Keratinocyte (primary cell): ENCODE measurements around the gene ZHX3. TPM values are rescaled to one million over a fixed set of nuclear protein-coding genes. Genes with fewer than 3 reads are reported as not detected.

Experiments
- DNase-seq: peaks from one replicate; pipeline ENCODE4 v3.0.0-alpha.2; 2011; ENCODE audit warnings: low read depth, missing footprints, low spot score
- FAIRE-seq: peaks from 2 replicates; lab custom pipeline; 2011; peaks lifted over from hg19 to GRCh38; lab: Jason Lieb, UNC
- H2AFZ ChIP-seq: 2 replicates; pipeline ENCODE4 v1.6.0; 2012; ENCODE audit warnings: low read length, control low read depth, inconsistent platforms; ENCODE audit not compliant: control insufficient read depth
- H3K27ac ChIP-seq: 2 replicates; pipeline ENCODE4 v1.5.1; 2011; ENCODE audit warnings: low read length; ENCODE audit not compliant: control insufficient read depth, insufficient read depth
- H3K27me3 ChIP-seq: 3 replicates; pipeline ENCODE4 v1.6.0; 2011; ENCODE audit warnings: low read length; ENCODE audit not compliant: control insufficient read depth, insufficient read depth; ENCODE audit errors: extremely low read depth
- H3K36me3 ChIP-seq, 2 experiments: 2 replicates in 1 of 2; 3 replicates in 1 of 2; pipeline ENCODE4 v1.5.1; 2011; ENCODE audit warnings: low read length in 2 of 2, mild to moderate bottlenecking in 1 of 2; ENCODE audit not compliant: control insufficient read depth in 2 of 2, insufficient read depth in 2 of 2; ENCODE audit errors: extremely low read depth in 1 of 2
- H3K4me1 ChIP-seq: 3 replicates; pipeline ENCODE4 v1.5.1; 2011; ENCODE audit warnings: low read length; ENCODE audit not compliant: control insufficient read depth, insufficient read depth; ENCODE audit errors: extremely low read depth
- H3K4me2 ChIP-seq: 3 replicates; pipeline ENCODE4 v1.6.0; 2011; ENCODE audit warnings: low read depth, low read length; ENCODE audit not compliant: control insufficient read depth, insufficient read depth; ENCODE audit errors: extremely low read depth
- H3K4me3 ChIP-seq, 3 experiments: fragments of 200-600 bp in 1 of 3; sonication (generic) in 1 of 3; 2 replicates in 2 of 3; 3 replicates in 1 of 3; pipeline ENCODE4 v1.5.1; 2011 to 2016; ENCODE audit warnings: low read length in 3 of 3, mild to moderate bottlenecking in 3 of 3, control low read depth in 2 of 3, inconsistent platforms in 1 of 3, low read depth in 1 of 3, mixed read lengths in 1 of 3, mixed run types in 1 of 3, moderate library complexity in 1 of 3; ENCODE audit not compliant: control insufficient read depth in 2 of 3, insufficient read depth in 2 of 3; ENCODE audit errors: extremely low read depth in 1 of 3
- H3K79me2 ChIP-seq: 2 replicates; pipeline ENCODE4 v1.6.0; 2012; ENCODE audit warnings: low read length; ENCODE audit not compliant: control insufficient read depth, insufficient read depth
- H3K9ac ChIP-seq: 3 replicates; pipeline ENCODE4 v1.6.0; 2011; ENCODE audit warnings: low read length; ENCODE audit not compliant: control insufficient read depth, insufficient read depth; ENCODE audit errors: extremely low read depth
- H3K9me1 ChIP-seq: 3 replicates; pipeline ENCODE4 v1.6.0; 2011; ENCODE audit warnings: low read length; ENCODE audit not compliant: control insufficient read depth, insufficient read depth; ENCODE audit errors: extremely low read depth
- H3K9me3 ChIP-seq: 2 replicates; pipeline ENCODE4 v1.5.1; 2012; ENCODE audit warnings: low read depth, low read length; ENCODE audit not compliant: control insufficient read depth
- H4K20me1 ChIP-seq: 3 replicates; pipeline ENCODE4 v1.6.0; 2011; ENCODE audit warnings: low read length; ENCODE audit not compliant: control insufficient read depth, insufficient read depth; ENCODE audit errors: extremely low read depth
- CTCF ChIP-seq, 3 experiments: IDR thresholded peaks in 1 of 3; conservative IDR thresholded peaks in 1 of 3; optimal IDR thresholded peaks in 1 of 3; 2 replicates in 2 of 3; 3 replicates in 1 of 3; pipeline versions ENCODE3 to v1.5.1; 2011; ENCODE audit warnings: low read length in 3 of 3, mild to moderate bottlenecking in 3 of 3, moderate library complexity in 2 of 3, control low read depth in 1 of 3, inconsistent platforms in 1 of 3; ENCODE audit not compliant: insufficient read depth in 2 of 3; ENCODE audit errors: extremely low read depth in 1 of 3
- EZH2 ChIP-seq: IDR thresholded peaks from one replicate; pipeline ENCODE4 v1.6.1; 2012; ENCODE audit warnings: inconsistent platforms, mild to moderate bottlenecking, low read length, moderate library complexity
- dilution Hi-C: fragments of 300-500 bp; cut with MboI; formaldehyde crosslinking; loops from one replicate; pipeline ENCODE4 v1.7.0; 2020; ENCODE audit warnings: low sequenced_read_pairs; ENCODE audit not compliant: extremely low pct_ligation_motif_present
- polyA plus RNA-seq, 5 experiments: library from polyadenylated mRNA; depleted of rRNA in 3 of 5; stranded (reverse) in 3 of 5; stranded (forward) in 1 of 5; unstranded in 1 of 5; fragments of >200 nt; gene quantifications; 1 replicate in 1 of 5; 2 replicates in 3 of 5; 3 replicates in 1 of 5; pipeline versions ENCODE4 v1.2.1 to v1.2.3, GENCODE V29; 2011 to 2012; ENCODE audit warnings: missing spikeins in 2 of 5, low read depth in 1 of 5, low replicate concordance in 1 of 5

ZHX3 gene
- polyA plus RNA-seq, 1 donor (not counting 4 experiments of a cell fraction or from before 2014, with no cell fraction given) = 16.5 TPM

GRCh38 chr20:41361757-41362747 lies 44.5 kb upstream of the ZHX3 start:
- H3K4me1 ChIP-seq = no peaks in the 10 kb centered on the region
- DNase-seq = no peak
- no peaks in the 10 kb centered on the region for H3K79me2 ChIP-seq
- no peaks in the 10 kb centered on the region for H3K9me1 ChIP-seq
- FAIRE-seq = no peak
- no peak overlapping the region for H2AFZ ChIP-seq
- H3K27me3 ChIP-seq = peaks cover 28% of the 10 kb centered on the region
- H3K9ac ChIP-seq = no peak overlapping the region
- no peak overlapping the region for H3K4me2 ChIP-seq
- H3K36me3 ChIP-seq = peaks cover 11 to 13% of the 10 kb centered on the region in 2 experiments
- H3K27ac ChIP-seq = no peak overlapping the region
- TF ChIP-seq EZH2 = no peak
- TF ChIP-seq CTCF (optimal IDR thresholded peaks at IDR 0.05 in 1 of 3, IDR thresholded peaks at IDR 0.05 in 1 of 3, conservative IDR thresholded peaks at IDR 0.05 in 1 of 3; ENCODE audit: extremely low read depth in 1 of 3, insufficient read depth in 2 of 3, low read length in 3 of 3) = no peak
- dilution Hi-C loops = no loop called here
- H3K4me3 ChIP-seq = no peak overlapping the region
- no peaks in the 10 kb centered on the region for H3K9me3 ChIP-seq
- H4K20me1 ChIP-seq = no peaks in the 10 kb centered on the region

GRCh38 chr20:41360831-41361756 lies 43.6 kb upstream of the ZHX3 start:
- H3K79me2 ChIP-seq = no peaks in the 10 kb centered on the region
- peaks cover 20% of the 10 kb centered on the region for H3K27me3 ChIP-seq
- no peak overlapping the region for H2AFZ ChIP-seq
- H4K20me1 ChIP-seq = no peaks in the 10 kb centered on the region
- peaks cover 14 to 21% of the 10 kb centered on the region in 2 experiments for H3K36me3 ChIP-seq
- no peak overlapping the region for H3K9ac ChIP-seq
- H3K9me3 ChIP-seq = no peaks in the 10 kb centered on the region
- dilution Hi-C loops = no loop called here
- H3K27ac ChIP-seq = no peak overlapping the region
- H3K4me2 ChIP-seq = no peak overlapping the region
- H3K9me1 ChIP-seq = no peaks in the 10 kb centered on the region
- DNase-seq = no peak
- no peak for FAIRE-seq
- TF ChIP-seq EZH2 (no peak), CTCF (optimal IDR thresholded peaks at IDR 0.05 in 1 of 3, IDR thresholded peaks at IDR 0.05 in 1 of 3, conservative IDR thresholded peaks at IDR 0.05 in 1 of 3; ENCODE audit: extremely low read depth in 1 of 3, insufficient read depth in 2 of 3, low read length in 3 of 3) (no peak)
- H3K4me1 ChIP-seq = no peaks in the 10 kb centered on the region
- no peak overlapping the region for H3K4me3 ChIP-seq
